Effector memory CD8-positive, alpha-beta T cell (primary cell): Measurements from ENCODE around the gene LDLRAD3.
"Not testable (repeated sequence)": the region's sequence is repeated elsewhere in the genome, so short reads cannot be mapped to it uniquely, and the experiment has no call there.

Source experiments
- ATAC-seq: fragments of 150-1000 bp; cut with Tn5 transposase; replicated peaks from 2 replicates; pipeline ENCODE4 v1.10.0; 2021; ENCODE audit warnings: mild to moderate bottlenecking, moderate library complexity
- DNase-seq, 3 experiments: peaks; one replicate each; pipeline ENCODE4 v3.0.0; 2021
- H3K27ac Mint-ChIP-seq, 2 donors: one replicate each; pipeline ENCODE4 v1.8.0; 2022; ENCODE audit warnings: mild to moderate bottlenecking in 2 of 2, mixed read lengths in 2 of 2, moderate library complexity in 2 of 2
- H3K27me3 Mint-ChIP-seq, 2 donors: one replicate each; pipeline ENCODE4 v1.8.0; 2022; ENCODE audit warnings: mixed read lengths in 2 of 2
- H3K36me3 Mint-ChIP-seq: one replicate; pipeline ENCODE4 v1.8.0; 2022; ENCODE audit warnings: mild to moderate bottlenecking, moderate library complexity, mixed read lengths; ENCODE audit not compliant: insufficient read depth
- H3K4me1 Mint-ChIP-seq, 2 donors: one replicate each; pipeline ENCODE4 v1.8.0; 2022; ENCODE audit warnings: low read depth in 2 of 2, mixed read lengths in 2 of 2
- H3K4me3 Mint-ChIP-seq, 2 donors: one replicate each; pipeline ENCODE4 v1.8.0; 2022; ENCODE audit warnings: mild to moderate bottlenecking in 2 of 2, mixed read lengths in 2 of 2, moderate library complexity in 2 of 2
- H3K9me3 Mint-ChIP-seq, 2 donors: one replicate each; pipeline ENCODE4 v1.8.0; 2022; ENCODE audit warnings: mixed read lengths in 2 of 2
- total RNA-seq, 9 experiments: gene quantifications; one replicate each; lab custom pipeline; 2026; lab: John Stamatoyannopoulos, UW

The LDLRAD3 gene, protein sequence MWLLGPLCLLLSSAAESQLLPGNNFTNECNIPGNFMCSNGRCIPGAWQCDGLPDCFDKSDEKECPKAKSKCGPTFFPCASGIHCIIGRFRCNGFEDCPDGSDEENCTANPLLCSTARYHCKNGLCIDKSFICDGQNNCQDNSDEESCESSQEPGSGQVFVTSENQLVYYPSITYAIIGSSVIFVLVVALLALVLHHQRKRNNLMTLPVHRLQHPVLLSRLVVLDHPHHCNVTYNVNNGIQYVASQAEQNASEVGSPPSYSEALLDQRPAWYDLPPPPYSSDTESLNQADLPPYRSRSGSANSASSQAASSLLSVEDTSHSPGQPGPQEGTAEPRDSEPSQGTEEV
- 0 to 1.3 (median 0.10) reads per million in 9 experiments for total RNA-seq

DNA sequence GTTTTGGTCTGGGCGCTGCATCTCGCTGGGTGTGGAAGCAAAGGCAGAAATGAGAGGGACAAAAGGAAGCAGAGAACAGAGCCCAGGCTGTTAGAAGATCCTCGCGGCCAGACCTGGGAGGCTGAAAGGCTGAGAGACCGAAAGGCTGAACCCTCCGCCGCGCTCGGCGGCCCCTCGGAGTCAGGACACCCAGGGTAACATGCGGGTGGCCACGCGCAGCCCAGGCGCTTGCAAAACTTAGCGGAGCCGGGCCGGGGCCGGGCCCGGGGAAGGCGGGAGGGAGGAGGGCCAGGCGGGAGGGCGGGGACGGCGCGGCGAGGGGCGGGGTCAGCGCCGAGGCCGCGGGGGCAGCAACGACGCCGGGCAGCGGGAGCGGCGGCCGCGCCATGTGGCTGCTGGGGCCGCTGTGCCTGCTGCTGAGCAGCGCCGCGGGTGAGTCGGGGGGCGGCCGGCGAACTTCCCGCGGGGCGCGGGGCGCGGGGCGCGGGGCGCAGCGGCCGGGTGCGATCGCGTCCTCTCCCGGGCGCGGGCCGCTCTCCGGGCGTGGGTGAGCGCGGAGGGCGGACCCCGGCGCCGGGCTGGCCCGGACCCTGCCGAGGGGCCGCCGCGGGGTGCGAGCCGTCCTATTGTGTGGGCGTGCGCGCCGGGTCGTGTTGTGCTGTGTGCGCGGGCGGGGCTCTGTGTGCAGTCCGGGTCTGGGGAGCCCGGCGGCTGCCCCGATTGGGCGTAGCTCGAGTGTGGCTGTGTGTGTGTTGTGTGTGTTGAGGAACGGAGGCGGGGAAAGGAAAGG lies at the start of gene LDLRAD3:
LDLRAD3 (plus strand) TSS at position 350 of the 790 bp plus-strand sequence; CDS start at position 387, 37 bp downstream.
- H3K4me3 Mint-ChIP-seq: peak within 1 kb of the TSS; percentile 84 to 87
- DNase-seq (no peak), ATAC-seq (peak; percentile 50)
- peaks cover 71% of the 10 kb centered on the region in 2 donors for H3K27me3 Mint-ChIP-seq
- no peaks in the 10 kb centered on the region for H3K9me3 Mint-ChIP-seq
- H3K27ac Mint-ChIP-seq: no peak within 1 kb of the TSS
- H3K36me3 Mint-ChIP-seq: no peaks in the 10 kb centered on the region
- H3K4me1 Mint-ChIP-seq: peaks cover 6 to 12% of the 10 kb centered on the region in 2 donors

DNA sequence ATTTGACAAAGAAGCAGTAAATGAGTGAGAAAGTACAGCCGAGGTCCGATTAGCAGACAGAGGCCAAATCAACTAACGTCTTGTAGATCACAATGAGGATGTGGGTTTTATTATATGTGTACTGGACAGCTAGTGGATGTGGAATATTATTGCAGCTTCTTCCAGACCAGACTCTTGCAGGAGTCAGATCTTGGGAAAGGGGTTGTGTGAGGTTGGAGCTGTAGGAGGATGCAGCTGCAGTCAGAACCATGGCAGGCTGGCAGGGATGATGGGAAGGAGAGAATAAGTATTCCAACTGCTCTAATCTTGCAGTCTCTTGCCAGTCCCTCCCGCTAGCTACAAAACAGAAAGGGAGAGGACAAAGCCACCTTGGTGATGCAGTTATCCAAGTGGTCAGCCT lies 46.8 kb upstream of the LDLRAD3 start:
- H3K36me3 Mint-ChIP-seq: no peaks in the 10 kb centered on the region

DNA sequence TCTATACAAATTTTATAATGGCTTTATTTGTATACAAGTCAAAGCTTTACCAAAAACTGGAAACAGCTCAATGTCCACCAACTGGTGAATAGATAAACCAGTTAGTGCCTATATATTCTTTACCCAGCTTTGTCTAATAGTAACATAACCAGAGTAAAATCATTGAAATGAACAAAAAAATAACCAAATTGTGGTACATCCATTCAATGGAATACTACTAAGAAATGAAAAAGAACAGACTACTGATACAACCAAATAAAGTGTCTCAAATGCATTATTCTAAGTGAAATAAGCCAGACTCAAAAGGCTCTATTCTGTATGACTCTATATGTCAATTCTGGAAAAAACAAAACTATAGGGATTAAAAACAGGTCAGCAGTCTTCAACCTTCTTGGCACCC lies 40.9 kb upstream of the LDLRAD3 start:
- peaks cover 0 to 2% of the 10 kb centered on the region in 2 donors for H3K9me3 Mint-ChIP-seq
- ATAC-seq (no peak), DNase-seq (no peak)
- peaks cover 17 to 20% of the 10 kb centered on the region in 2 donors for H3K27me3 Mint-ChIP-seq
- no peaks in the 10 kb centered on the region for H3K36me3 Mint-ChIP-seq
- H3K4me3 Mint-ChIP-seq: no peak overlapping the region
- H3K4me1 Mint-ChIP-seq: no peaks in the 10 kb centered on the region
- no peak overlapping the region for H3K27ac Mint-ChIP-seq

More for the DNA sequence above, 46.8 kb upstream of the LDLRAD3 start:
- Mint-ChIP-seq H3K27me3 (peaks cover 41% of the 10 kb centered on the region in 2 donors), H3K4me1 (no peaks in the 10 kb centered on the region), H3K27ac (no peak overlapping the region), H3K4me3 (no peak overlapping the region), H3K9me3 (peaks cover 0 to 3% of the 10 kb centered on the region in 2 donors)
- DNase-seq: no peak
- ATAC-seq: no peak

DNA sequence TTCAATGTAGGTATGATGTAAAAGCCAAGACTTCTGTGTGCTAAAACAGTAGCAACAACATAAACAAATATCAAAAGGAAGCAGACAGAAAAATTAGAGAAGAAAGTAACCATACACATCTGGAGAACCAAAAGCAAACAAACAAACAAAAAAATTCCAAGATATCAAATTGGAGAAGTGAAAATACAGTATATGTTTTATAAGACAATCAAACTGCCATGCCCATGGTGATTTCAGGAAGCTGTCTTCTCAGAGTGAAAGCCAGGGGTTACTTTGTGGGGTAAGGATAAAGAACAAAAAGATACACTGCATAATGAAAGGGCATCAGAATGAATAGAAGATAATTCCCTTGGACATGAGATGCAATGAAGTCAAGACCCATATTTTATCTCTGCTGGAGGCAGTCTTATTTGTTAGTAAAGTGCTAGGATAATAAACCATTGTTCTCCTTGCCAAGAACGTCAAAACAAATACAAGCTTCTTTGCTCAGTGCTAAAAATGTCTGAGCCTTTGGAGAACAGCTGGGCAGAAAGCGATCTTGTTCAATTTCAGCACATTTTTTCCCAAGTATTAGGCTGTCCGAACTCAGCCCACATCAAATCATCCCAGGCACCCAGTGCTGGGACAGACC lies 38.1 kb upstream of the LDLRAD3 start:
- peaks cover 0 to 2% of the 10 kb centered on the region in 2 donors for H3K9me3 Mint-ChIP-seq
- H3K4me3 Mint-ChIP-seq: no peak overlapping the region
- ATAC-seq: no peak
- no peaks in the 10 kb centered on the region for H3K36me3 Mint-ChIP-seq
- peaks cover 5 to 32% of the 10 kb centered on the region in 2 donors for H3K27me3 Mint-ChIP-seq
- H3K27ac Mint-ChIP-seq: no peak overlapping the region
- H3K4me1 Mint-ChIP-seq: no peaks in the 10 kb centered on the region
- DNase-seq: no peak

DNA sequence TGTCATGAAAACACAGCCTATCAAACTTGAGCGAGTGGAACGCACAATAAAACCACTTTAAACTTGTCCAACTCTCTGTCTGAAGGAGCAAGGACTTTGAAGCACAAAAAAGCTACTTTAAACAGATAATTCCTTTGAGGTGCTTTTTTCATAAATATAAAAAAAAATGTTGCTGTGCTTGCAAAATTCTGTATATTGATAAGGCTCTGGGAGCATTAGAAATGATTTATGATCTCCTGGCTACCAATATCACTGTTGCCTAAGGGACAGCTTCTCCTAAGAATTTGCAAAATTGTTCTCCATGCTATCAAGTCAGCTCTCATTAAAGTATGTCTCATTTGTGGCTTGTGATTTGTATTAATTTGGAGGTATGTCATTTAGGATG lies 37.6 kb upstream of the LDLRAD3 start:
- Mint-ChIP-seq H3K27ac (no peak overlapping the region), H3K4me1 (no peaks in the 10 kb centered on the region), H3K9me3 (peaks cover 0 to 2% of the 10 kb centered on the region in 2 donors), H3K4me3 (no peak overlapping the region), H3K27me3 (peaks cover 5 to 37% of the 10 kb centered on the region in 2 donors), H3K36me3 (no peaks in the 10 kb centered on the region)
- ATAC-seq (no peak), DNase-seq (no peak)

DNA sequence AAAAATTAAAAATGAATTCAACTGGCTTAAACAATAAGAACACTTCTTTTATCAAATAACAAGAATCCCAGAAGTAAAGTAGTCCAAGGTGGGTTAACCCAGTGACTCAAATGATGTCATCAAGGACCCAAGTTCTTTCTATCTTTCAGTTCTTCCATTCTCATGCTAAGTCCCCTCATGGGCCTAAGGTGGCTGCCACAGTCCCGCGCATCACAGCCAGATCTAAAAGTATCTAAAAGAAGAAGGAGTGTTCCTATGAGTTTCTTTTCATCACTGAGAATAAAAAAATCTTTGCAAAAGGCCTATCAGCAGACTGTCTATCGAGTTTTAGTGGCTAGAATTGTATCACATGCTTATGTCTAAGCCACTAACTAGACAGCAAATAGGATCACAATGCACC lies 37.2 kb upstream of the LDLRAD3 start:
- Mint-ChIP-seq H3K36me3 (no peaks in the 10 kb centered on the region), H3K27me3 (peaks cover 8 to 41% of the 10 kb centered on the region in 2 donors), H3K9me3 (peaks cover 0 to 2% of the 10 kb centered on the region in 2 donors), H3K27ac (no peak overlapping the region), H3K4me1 (no peaks in the 10 kb centered on the region), H3K4me3 (no peak overlapping the region)
- no peak for DNase-seq
- no peak for ATAC-seq

DNA sequence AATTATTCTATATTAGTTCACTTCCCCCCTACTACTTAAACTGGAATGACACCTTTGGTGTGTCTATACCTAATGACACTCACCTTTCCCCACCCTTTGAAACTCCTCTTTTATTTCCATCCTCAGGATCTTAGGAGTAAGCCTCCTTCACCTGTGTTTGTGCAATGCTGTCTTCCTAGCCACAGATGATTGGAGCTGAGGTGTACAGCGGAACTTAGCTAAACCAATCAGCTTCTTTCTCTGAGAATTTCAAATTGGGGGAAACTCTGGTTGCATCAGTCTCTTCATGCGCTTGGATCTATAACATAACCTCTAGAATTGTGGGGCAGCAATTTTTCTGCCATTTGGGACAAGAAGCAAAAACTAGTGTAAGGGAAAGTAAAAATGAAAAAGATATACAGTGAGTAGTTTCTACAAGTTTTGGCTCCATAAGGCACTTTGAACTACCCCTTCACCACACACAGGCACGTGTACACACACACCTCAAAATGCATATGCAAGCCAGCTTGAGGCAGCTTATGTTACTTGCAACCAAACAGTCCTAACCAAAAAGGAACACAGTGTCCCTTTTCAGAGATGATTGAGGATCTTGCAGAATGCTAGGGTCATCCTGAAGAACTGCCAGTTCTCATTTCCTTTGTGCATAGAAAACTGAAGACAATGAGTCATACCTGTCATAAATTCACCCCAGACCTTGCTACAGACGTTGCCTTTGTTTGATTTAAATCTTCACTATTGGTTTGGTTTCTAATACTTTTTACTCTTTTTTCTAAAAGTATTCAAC lies 36.0 kb upstream of the LDLRAD3 start:
- Mint-ChIP-seq H3K36me3 (no peaks in the 10 kb centered on the region), H3K27ac (no peak overlapping the region), H3K4me1 (no peaks in the 10 kb centered on the region), H3K9me3 (peaks cover 0 to 2% of the 10 kb centered on the region in 2 donors), H3K4me3 (no peak overlapping the region), H3K27me3 (peaks cover 10 to 43% of the 10 kb centered on the region in 2 donors)
- DNase-seq (no peak), ATAC-seq (no peak)

DNA sequence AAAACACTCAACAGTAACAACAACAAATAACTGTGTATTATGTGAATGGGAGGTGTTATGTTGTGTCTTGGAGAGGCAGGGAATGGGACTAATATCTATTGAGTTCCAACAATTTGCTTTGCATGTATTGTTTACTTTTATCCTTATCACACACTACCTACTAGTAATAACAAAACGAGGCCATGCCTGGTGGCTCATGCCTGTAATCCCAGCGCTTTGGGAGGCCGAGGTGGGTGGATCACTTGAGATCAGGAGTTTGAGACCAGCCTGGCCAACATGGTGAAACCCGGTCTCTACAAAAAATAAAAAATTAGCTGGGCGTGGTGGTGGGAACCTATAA lies 35.5 kb upstream of the LDLRAD3 start:
- not testable (repeated sequence) for H3K9me3 Mint-ChIP-seq, ATAC-seq, H3K27ac Mint-ChIP-seq, H3K4me1 Mint-ChIP-seq, H3K4me3 Mint-ChIP-seq, H3K36me3 Mint-ChIP-seq, DNase-seq
- peaks cover 8 to 38% of the 10 kb centered on the region in 2 donors for H3K27me3 Mint-ChIP-seq

DNA sequence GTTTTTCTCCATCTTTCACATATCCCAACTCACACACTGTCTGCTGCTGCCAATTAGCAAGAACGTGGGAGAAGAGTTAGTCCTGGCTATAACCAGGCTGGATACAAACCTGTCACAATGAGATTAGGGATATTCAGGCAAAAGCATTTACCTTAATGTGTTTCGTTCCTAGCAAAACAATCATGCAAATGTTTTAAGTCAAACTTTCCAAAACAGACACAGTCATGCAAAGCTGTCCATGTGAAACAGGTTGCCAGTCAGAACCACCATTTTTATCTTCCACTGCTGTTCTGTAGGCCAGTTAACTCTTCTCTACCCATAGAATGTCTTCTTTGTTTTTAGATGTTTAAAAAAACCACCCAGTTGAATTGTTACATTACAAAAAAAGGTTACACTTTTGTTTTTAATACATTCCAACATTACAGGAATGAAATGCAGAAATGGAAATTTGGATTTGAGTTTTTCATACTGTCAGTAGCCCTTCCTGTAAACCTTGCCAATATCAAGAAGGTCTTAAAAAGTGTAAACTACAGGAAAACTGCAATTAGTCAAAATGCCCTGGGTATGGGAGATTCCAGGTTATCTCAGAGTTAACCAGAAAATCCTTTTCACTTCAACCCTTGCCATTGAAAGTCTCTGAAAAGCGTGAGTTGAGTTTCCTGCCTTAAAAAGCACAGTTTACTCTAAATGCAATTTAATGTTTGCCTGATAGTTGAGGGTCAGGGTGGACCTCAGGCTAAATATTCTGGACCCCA lies 34.2 kb upstream of the LDLRAD3 start:
- ATAC-seq: no peak
- no peak overlapping the region for H3K27ac Mint-ChIP-seq
- no peak overlapping the region for H3K4me3 Mint-ChIP-seq

DNA sequence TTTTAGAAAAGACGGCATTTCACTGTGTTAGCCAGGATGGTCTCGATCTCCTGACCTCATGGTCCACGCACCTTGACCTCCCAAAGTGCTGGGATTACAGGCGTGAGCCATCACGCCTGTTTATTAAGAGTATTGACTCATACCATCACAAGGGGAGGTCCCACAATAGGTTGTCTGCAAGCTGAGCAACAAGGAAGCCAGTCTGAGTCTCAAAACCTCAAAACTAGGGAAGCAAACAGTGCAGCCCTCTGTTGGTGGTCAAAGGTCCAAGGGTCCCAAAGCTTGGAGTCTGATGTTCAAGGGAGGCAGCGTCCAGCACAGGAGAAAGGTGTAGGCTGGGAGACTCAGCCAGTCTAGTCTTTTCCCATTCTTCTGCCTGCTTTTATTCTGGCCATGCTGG lies 32.8 kb upstream of the LDLRAD3 start:
- ATAC-seq (no peak), DNase-seq (no peak)
- Mint-ChIP-seq H3K4me1 (no peaks in the 10 kb centered on the region), H3K9me3 (no peaks in the 10 kb centered on the region), H3K4me3 (no peak overlapping the region), H3K36me3 (no peaks in the 10 kb centered on the region), H3K27ac (no peak overlapping the region), H3K27me3 (peaks cover 13 to 26% of the 10 kb centered on the region in 2 donors)

More for the DNA sequence above, 34.2 kb upstream of the LDLRAD3 start:
- DNase-seq: no peak
- Mint-ChIP-seq H3K4me1 (no peaks in the 10 kb centered on the region), H3K36me3 (no peaks in the 10 kb centered on the region), H3K9me3 (no peaks in the 10 kb centered on the region), H3K27me3 (peaks cover 11 to 34% of the 10 kb centered on the region in 2 donors)

DNA sequence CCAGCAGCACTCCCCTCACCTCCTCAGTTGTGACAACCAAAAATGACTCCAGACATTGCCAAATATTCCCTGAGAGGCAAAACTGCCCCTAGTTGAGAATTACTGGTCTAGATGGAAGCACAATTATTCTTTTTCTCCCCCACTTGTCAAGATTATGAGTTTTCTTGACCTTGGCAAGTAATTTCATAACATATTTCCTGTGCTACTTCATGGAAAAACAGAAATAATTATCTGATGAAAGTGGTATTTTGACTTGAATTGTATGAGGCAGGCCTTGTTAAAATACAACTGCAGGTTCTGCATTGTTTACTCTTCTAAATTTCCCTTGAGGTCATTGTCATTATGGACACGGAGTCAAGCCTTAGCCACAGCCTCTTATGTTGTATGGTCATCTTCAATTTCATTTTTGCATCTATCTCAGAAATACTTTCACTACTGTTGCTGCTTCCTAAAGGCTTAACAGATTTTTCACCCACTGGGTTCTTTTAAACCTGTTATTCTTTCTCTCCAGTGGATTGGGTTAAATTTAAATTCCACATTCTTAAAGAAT lies 32.2 kb upstream of the LDLRAD3 start:
- Mint-ChIP-seq H3K9me3 (no peaks in the 10 kb centered on the region), H3K36me3 (no peaks in the 10 kb centered on the region), H3K4me1 (no peaks in the 10 kb centered on the region), H3K27ac (no peak overlapping the region), H3K4me3 (no peak overlapping the region), H3K27me3 (peaks cover 19 to 26% of the 10 kb centered on the region in 2 donors)
- DNase-seq: no peak
- no peak for ATAC-seq

DNA sequence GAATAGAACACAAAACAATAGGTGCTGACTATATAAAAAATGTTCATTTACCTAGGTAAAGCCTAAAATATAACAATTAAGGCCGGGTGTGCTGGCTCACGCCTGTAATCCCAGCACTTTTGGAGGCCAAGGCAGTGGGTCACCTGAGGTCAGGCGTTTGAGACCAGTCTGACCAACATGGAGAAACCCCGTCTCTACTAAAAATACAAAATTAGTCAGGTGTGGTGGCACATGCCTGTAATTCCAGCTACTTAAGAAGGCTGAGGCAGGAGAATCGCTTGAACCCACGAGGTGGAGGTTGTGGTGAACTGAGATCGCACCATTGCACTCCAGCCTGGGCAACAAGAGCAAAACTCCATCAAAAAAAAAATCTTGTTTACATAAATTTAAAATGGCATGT lies 31.4 kb upstream of the LDLRAD3 start:
- H3K4me3 Mint-ChIP-seq, DNase-seq, H3K9me3 Mint-ChIP-seq, H3K36me3 Mint-ChIP-seq, H3K4me1 Mint-ChIP-seq, H3K27ac Mint-ChIP-seq, ATAC-seq: not testable (repeated sequence)
- H3K27me3 Mint-ChIP-seq: peaks cover 21 to 29% of the 10 kb centered on the region in 2 donors
